IPS-20b (cell line): Measurements from ENCODE around the gene PRPH2.

Source experiments
- H3K27ac ChIP-seq: one replicate; pipeline ENCODE4 v1.5.1; 2013; ENCODE audit warnings: low read length
- H3K27me3 ChIP-seq: 2 replicates; pipeline ENCODE4 v1.6.1; 2013; ENCODE audit warnings: mild to moderate bottlenecking, low read length, inconsistent platforms; ENCODE audit not compliant: insufficient read depth
- H3K36me3 ChIP-seq: 2 replicates; pipeline ENCODE4 v1.6.1; 2013; ENCODE audit warnings: low read depth, mild to moderate bottlenecking, inconsistent platforms, low read length, moderate library complexity; ENCODE audit not compliant: insufficient read depth
- H3K4me1 ChIP-seq: 2 replicates; pipeline ENCODE4 v1.6.1; 2013; ENCODE audit warnings: mild to moderate bottlenecking, control low read depth, inconsistent platforms, low read length, moderate library complexity; ENCODE audit not compliant: insufficient read depth
- H3K4me3 ChIP-seq: 2 replicates; pipeline ENCODE4 v1.5.1; 2013; ENCODE audit warnings: mild to moderate bottlenecking, low read length, inconsistent platforms
- H3K9ac ChIP-seq: 2 replicates; pipeline ENCODE4 v1.6.1; 2013; ENCODE audit warnings: low read depth, mild to moderate bottlenecking, inconsistent platforms, low read length, moderate library complexity
- H3K9me3 ChIP-seq: 2 replicates; pipeline ENCODE4 v1.6.1; 2013; ENCODE audit warnings: mild to moderate bottlenecking, low read depth, low read length, inconsistent platforms; ENCODE audit not compliant: insufficient read depth

PRPH2 gene

GRCh38 chr6:42722497-42722896, at the start of gene PRPH2:
Gene PRPH2, minus strand, starts transcription at chr6:42722597. Its CDS starts 263 bp downstream, at chr6:42722334.
- H3K4me3 ChIP-seq = no peak within 1 kb of the TSS
- no peaks in the 10 kb centered on the region for H3K36me3 ChIP-seq
- H3K9me3 ChIP-seq = no peaks in the 10 kb centered on the region
- H3K27ac ChIP-seq = no peak within 1 kb of the TSS
- H3K9ac ChIP-seq = no peak within 1 kb of the TSS
- H3K4me1 ChIP-seq = peaks cover 3% of the 10 kb centered on the region
- no peaks in the 10 kb centered on the region for H3K27me3 ChIP-seq

- Histone ChIP-seq H3K27me3 (no peaks in the 10 kb centered on the region), H3K9me3 (no peaks in the 10 kb centered on the region), H3K36me3 (no peaks in the 10 kb centered on the region), H3K27ac (no peak overlapping the region), H3K4me1 (peaks cover 12% of the 10 kb centered on the region; the same call in 1 of the 2 replicates), H3K4me3 (peak overlapping the region; percentile 27), H3K9ac (peak overlapping the region; percentile 32; the same call in 1 of the 2 replicates)
Measured at GRCh38 chr6:42771741-42772100, 49.3 kb upstream of the PRPH2 start.

- Histone ChIP-seq H3K4me3 (no peak overlapping the region), H3K36me3 (no peaks in the 10 kb centered on the region), H3K9me3 (no peaks in the 10 kb centered on the region), H3K4me1 (peaks cover 12% of the 10 kb centered on the region; the same call in 1 of the 2 replicates), H3K9ac (no peak overlapping the region), H3K27ac (no peak overlapping the region), H3K27me3 (no peaks in the 10 kb centered on the region)
Measured at GRCh38 chr6:42769836-42770235, 47.4 kb upstream of the PRPH2 start.

GRCh38 chr6:42769051-42769450, 46.7 kb upstream of the PRPH2 start:
- Histone ChIP-seq H3K9ac (no peak overlapping the region), H3K27ac (no peak overlapping the region), H3K9me3 (no peaks in the 10 kb centered on the region), H3K4me3 (no peak overlapping the region), H3K4me1 (peaks cover 12% of the 10 kb centered on the region; the same call in 1 of the 2 replicates), H3K27me3 (no peaks in the 10 kb centered on the region), H3K36me3 (no peaks in the 10 kb centered on the region)

GRCh38 chr6:42766163-42766670, 43.8 kb upstream of the PRPH2 start:
- Histone ChIP-seq H3K36me3 (no peaks in the 10 kb centered on the region), H3K9me3 (no peaks in the 10 kb centered on the region), H3K4me1 (peaks cover 7% of the 10 kb centered on the region; the same call in 1 of the 2 replicates), H3K4me3 (no peak overlapping the region), H3K27ac (no peak overlapping the region), H3K27me3 (no peaks in the 10 kb centered on the region), H3K9ac (no peak overlapping the region)

- H3K9me3 ChIP-seq = no peaks in the 10 kb centered on the region
- peaks cover 7% of the 10 kb centered on the region; the same call in 1 of the 2 replicates for H3K4me1 ChIP-seq
- no peak overlapping the region for H3K9ac ChIP-seq
- no peaks in the 10 kb centered on the region for H3K36me3 ChIP-seq
- H3K27ac ChIP-seq = no peak overlapping the region
- no peak overlapping the region for H3K4me3 ChIP-seq
- no peaks in the 10 kb centered on the region for H3K27me3 ChIP-seq
Measured at GRCh38 chr6:42764911-42765648, 42.7 kb upstream of the PRPH2 start.

GRCh38 chr6:42762950-42763349, 40.6 kb upstream of the PRPH2 start:
- 0 out of 2 replicates have a peak, but pooled peaks cover 7% of the 10 kb centered on the region for H3K36me3 ChIP-seq
- no peaks in the 10 kb centered on the region for H3K9me3 ChIP-seq
- H3K27ac ChIP-seq = no peak overlapping the region
- no peak overlapping the region for H3K9ac ChIP-seq
- H3K4me1 ChIP-seq = peaks cover 10% of the 10 kb centered on the region; the same call in 1 of the 2 replicates
- H3K4me3 ChIP-seq = no peak overlapping the region
- H3K27me3 ChIP-seq = no peaks in the 10 kb centered on the region

- Histone ChIP-seq H3K9me3 (no peaks in the 10 kb centered on the region), H3K27ac (no peak overlapping the region), H3K4me1 (peaks cover 16% of the 10 kb centered on the region; the same call in 1 of the 2 replicates), H3K36me3 (0 out of 2 replicates have a peak, but pooled peaks cover 7% of the 10 kb centered on the region), H3K4me3 (no peak overlapping the region), H3K27me3 (no peaks in the 10 kb centered on the region), H3K9ac (no peak overlapping the region)
Measured at GRCh38 chr6:42762426-42762859, 40.0 kb upstream of the PRPH2 start.

- H3K4me3 ChIP-seq = no peak overlapping the region
Measured at GRCh38 chr6:42761287-42762067, 39.1 kb upstream of the PRPH2 start.

GRCh38 chr6:42758756-42759430, 36.5 kb upstream of the PRPH2 start:
- H3K27ac ChIP-seq = no peak overlapping the region
- H3K4me3 ChIP-seq = no peak overlapping the region
- no peaks in the 10 kb centered on the region for H3K27me3 ChIP-seq
- peaks cover 33% of the 10 kb centered on the region; the same call in 1 of the 2 replicates for H3K4me1 ChIP-seq
- no peaks in the 10 kb centered on the region for H3K9me3 ChIP-seq
- H3K9ac ChIP-seq = no peak overlapping the region
- 0 out of 2 replicates have a peak, but pooled peaks cover 7% of the 10 kb centered on the region for H3K36me3 ChIP-seq

More at GRCh38 chr6:42761287-42762067, 39.1 kb upstream of the PRPH2 start:
- Histone ChIP-seq H3K27ac (no peak overlapping the region), H3K4me1 (peaks cover 20% of the 10 kb centered on the region; the same call in 1 of the 2 replicates), H3K9me3 (no peaks in the 10 kb centered on the region), H3K9ac (peak overlapping the region; percentile 52; the same call in 1 of the 2 replicates), H3K36me3 (0 out of 2 replicates have a peak, but pooled peaks cover 7% of the 10 kb centered on the region), H3K27me3 (no peaks in the 10 kb centered on the region)

DNA sequence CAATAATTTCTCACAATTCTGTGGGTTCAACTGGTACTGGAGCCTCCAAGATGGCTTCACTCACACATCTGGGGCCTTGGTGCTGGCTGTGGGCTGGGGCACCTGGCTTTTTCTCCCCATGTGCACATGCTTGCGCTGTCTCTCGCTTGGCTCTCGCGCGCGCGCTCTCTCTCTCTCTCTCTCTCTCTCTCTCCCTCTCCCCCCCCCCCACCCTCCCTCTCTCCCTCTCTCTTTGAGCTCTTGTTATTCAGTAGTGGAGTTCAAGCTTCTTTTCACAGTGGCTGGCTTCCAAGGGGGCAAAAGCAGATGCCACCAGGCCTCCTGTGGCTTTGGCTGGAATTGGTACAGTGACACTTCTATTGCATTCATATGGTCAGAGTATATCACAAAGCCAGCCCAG, 34.3 kb upstream of the PRPH2 start:
- H3K9ac ChIP-seq = peak overlapping the region; percentile 59; the same call in 1 of the 2 replicates
- H3K4me1 ChIP-seq = peaks cover 27% of the 10 kb centered on the region; the same call in 1 of the 2 replicates
- 0 out of 2 replicates have a peak, but pooled peaks cover 7% of the 10 kb centered on the region for H3K36me3 ChIP-seq
- H3K27ac ChIP-seq = peak overlapping the region; percentile 8
- peak overlapping the region; percentile 44; the same call in 1 of the 2 replicates for H3K4me3 ChIP-seq
- no peaks in the 10 kb centered on the region for H3K27me3 ChIP-seq
- no peaks in the 10 kb centered on the region for H3K9me3 ChIP-seq
